Measurements from ENCODE around the gene CDNF.
"Not testable (repeated sequence)": the region's sequence is repeated elsewhere in the genome, so short reads cannot be mapped to it uniquely, and the experiment has no call there.

Gene CDNF

GRCh38 chr10:14837757-14838581, at the start of gene CDNF, which contains the start of the genes HSPA14 and MSANTD7:
Gene CDNF (minus strand): TSS chr10:14838037. CDS start chr10:14837946, 91 bp downstream.
Gene HSPA14 (plus strand): TSS chr10:14838306. CDS start chr10:14838403, 97 bp downstream.
Gene MSANTD7 (plus strand): TSS chr10:14838306. CDS start chr10:14842285, 3,979 bp downstream.
- DNase-seq: peak; percentile 99

GRCh38 chr10:14884082-14884481, 46.2 kb upstream of the CDNF start:
- DNase-seq: no peak

- DNase-seq: no peak
These were observed 42.4 kb upstream of the CDNF start for GRCh38 chr10:14880229-14880628.

GRCh38 chr10:14879928-14880193, 42.0 kb upstream of the CDNF start:
- no peak for DNase-seq

GRCh38 chr10:14879124-14879927, 41.5 kb upstream of the CDNF start:
- DNase-seq: no peak

- peak; percentile 93 for DNase-seq
These were observed 40.7 kb upstream of the CDNF start, which contains the start of gene SUV39H2 for GRCh38 chr10:14878266-14879123. Gene SUV39H2 (plus strand): TSS chr10:14878866. CDS start chr10:14878889, 23 bp downstream.

- DNase-seq: no peak
These were observed 38.9 kb upstream of the CDNF start for GRCh38 chr10:14876764-14877163.

GRCh38 chr10:14875941-14876340, 38.1 kb upstream of the CDNF start:
- no peak for DNase-seq

- DNase-seq: no peak
These were observed 35.4 kb upstream of the CDNF start for GRCh38 chr10:14873090-14873760.

- DNase-seq: not testable (repeated sequence)
These were observed 27.0 kb upstream of the CDNF start for GRCh38 chr10:14864871-14865270.

- not testable (repeated sequence) for DNase-seq
These were observed 26.6 kb upstream of the CDNF start for GRCh38 chr10:14864466-14864865.

GRCh38 chr10:14860791-14861190, 23.0 kb upstream of the CDNF start:
- DNase-seq: no peak

- DNase-seq: no peak
These were observed 21.9 kb upstream of the CDNF start for GRCh38 chr10:14859775-14860174.

GRCh38 chr10:14859043-14859442, 21.2 kb upstream of the CDNF start:
- DNase-seq: no peak

- DNase-seq: no peak
These were observed 20.6 kb upstream of the CDNF start for GRCh38 chr10:14858338-14858960.

GRCh38 chr10:14855453-14855852, 17.6 kb upstream of the CDNF start:
- no peak for DNase-seq

- DNase-seq: no peak
These were observed 14.4 kb upstream of the CDNF start for GRCh38 chr10:14852236-14852635.

- no peak for DNase-seq
These were observed 7.1 kb upstream of the CDNF start for GRCh38 chr10:14844948-14845347.

GRCh38 chr10:14843327-14843988, 5.6 kb upstream of the CDNF start:
- no peak for DNase-seq

GRCh38 chr10:14840178-14840577, 2.3 kb upstream of the CDNF start:
- no peak for DNase-seq

GRCh38 chr10:14839305-14839695, 1.5 kb upstream of the CDNF start:
- no peak for DNase-seq

Data from amniotic stem cell (primary cell).